Keratinocyte (primary cell): ENCODE results near the gene KIF1C.

ENCODE experiments used
- EZH2 ChIP-seq: IDR thresholded peaks from one replicate; pipeline ENCODE4 v1.6.1; 2012; ENCODE audit warnings: inconsistent platforms, mild to moderate bottlenecking, low read length, moderate library complexity
- TF ChIP-seq, protein P1 (sequence below), 3 experiments: IDR thresholded peaks in 1 of 3; conservative IDR thresholded peaks in 1 of 3; optimal IDR thresholded peaks in 1 of 3; 2 replicates in 2 of 3; 3 replicates in 1 of 3; pipeline versions ENCODE3 to v1.5.1; 2011; ENCODE audit warnings: low read length in 3 of 3, mild to moderate bottlenecking in 3 of 3, moderate library complexity in 2 of 3, control low read depth in 1 of 3, inconsistent platforms in 1 of 3; ENCODE audit not compliant: insufficient read depth in 2 of 3; ENCODE audit errors: extremely low read depth in 1 of 3

DNA sequence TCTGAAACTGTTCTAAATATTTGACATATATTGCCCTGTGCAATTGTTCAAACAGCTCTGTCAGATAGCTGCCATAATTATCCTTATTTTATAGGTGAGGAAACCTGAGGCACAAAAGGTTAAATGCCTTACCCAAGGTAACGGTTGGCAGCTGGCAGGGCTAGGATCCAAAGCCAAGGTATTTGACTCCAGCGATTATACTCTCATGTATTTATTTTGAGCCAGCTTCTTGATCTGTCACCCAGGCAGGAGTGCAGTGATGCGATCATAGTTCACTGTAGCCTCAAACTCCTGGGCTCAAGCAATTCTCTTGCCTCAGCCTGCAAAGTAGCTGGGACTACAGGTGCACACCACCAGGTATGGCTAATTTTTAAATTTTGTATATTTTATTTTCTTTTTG is 39.6 kb upstream of the KIF1C start:
- TF ChIP-seq, protein P1, sequence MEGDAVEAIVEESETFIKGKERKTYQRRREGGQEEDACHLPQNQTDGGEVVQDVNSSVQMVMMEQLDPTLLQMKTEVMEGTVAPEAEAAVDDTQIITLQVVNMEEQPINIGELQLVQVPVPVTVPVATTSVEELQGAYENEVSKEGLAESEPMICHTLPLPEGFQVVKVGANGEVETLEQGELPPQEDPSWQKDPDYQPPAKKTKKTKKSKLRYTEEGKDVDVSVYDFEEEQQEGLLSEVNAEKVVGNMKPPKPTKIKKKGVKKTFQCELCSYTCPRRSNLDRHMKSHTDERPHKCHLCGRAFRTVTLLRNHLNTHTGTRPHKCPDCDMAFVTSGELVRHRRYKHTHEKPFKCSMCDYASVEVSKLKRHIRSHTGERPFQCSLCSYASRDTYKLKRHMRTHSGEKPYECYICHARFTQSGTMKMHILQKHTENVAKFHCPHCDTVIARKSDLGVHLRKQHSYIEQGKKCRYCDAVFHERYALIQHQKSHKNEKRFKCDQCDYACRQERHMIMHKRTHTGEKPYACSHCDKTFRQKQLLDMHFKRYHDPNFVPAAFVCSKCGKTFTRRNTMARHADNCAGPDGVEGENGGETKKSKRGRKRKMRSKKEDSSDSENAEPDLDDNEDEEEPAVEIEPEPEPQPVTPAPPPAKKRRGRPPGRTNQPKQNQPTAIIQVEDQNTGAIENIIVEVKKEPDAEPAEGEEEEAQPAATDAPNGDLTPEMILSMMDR (optimal IDR thresholded peaks at IDR 0.05 in 1 of 3, IDR thresholded peaks at IDR 0.05 in 1 of 3, conservative IDR thresholded peaks at IDR 0.05 in 1 of 3; ENCODE audit: extremely low read depth in 1 of 3, insufficient read depth in 2 of 3, low read length in 3 of 3) = no peak
- no peak for TF ChIP-seq EZH2
